ENCODE data around the gene TRIM7.

GRCh38 chr5:181189962-181190710 is 14.9 kb downstream of the TRIM7 start:
- TF ChIP-seq NFRKB (IDR thresholded peaks at IDR 0.05; ENCODE audit: low read depth) (no peak), NBN (IDR thresholded peaks at IDR 0.05; ENCODE audit: low read depth) (no peak), PCBP1 (IDR thresholded peaks at IDR 0.05; ENCODE audit: low read depth, low read length, poor library complexity, severe bottlenecking) (no peak), CTCF (IDR thresholded peaks at IDR 0.05 in 2 of 3, conservative IDR thresholded peaks at IDR 0.05 in 1 of 3; ENCODE audit: insufficient read depth in 2 of 3, low read depth in 1 of 3, low read length in 3 of 3) (no peak), SIX5 (IDR thresholded peaks at IDR 0.05; ENCODE audit: borderline replicate concordance in 1 of 2, insufficient read depth in 1 of 2, low read depth in 1 of 2, low read length in 2 of 2) (no peak), PHB (CRISPR knock-in tag; IDR thresholded peaks at IDR 0.05) (no peak), SNRNP70 (optimal IDR thresholded peaks at IDR 0.05; ENCODE audit: low read depth, low read length) (no peak), TCF7L2 (IDR thresholded peaks at IDR 0.05; ENCODE audit: low read depth, low read length) (no peak), NR2C2 (CRISPR knock-in tag; IDR thresholded peaks at IDR 0.05) (no peak), NR2C2 (tag; IDR thresholded peaks at IDR 0.05) (no peak), NR2F6 (CRISPR knock-in tag; IDR thresholded peaks at IDR 0.05) (no peak), C11orf30 (IDR thresholded peaks at IDR 0.05; ENCODE audit: low read depth) (no peak), CXXC5 (CRISPR knock-in tag; IDR thresholded peaks at IDR 0.05) (no peak), ZKSCAN8 (CRISPR knock-in tag; IDR thresholded peaks at IDR 0.05) (no peak)
